C4-2B (cell line): ENCODE data around the gene LSMEM2.

Source experiments
- H3K27ac ChIP-seq: fragments of 450-650 bp; 2 replicates; pipeline ENCODE4 v1.5.1; 2017
- ZFX ChIP-seq: fragments of 450-650 bp; IDR thresholded peaks from 2 replicates; pipeline ENCODE4 v1.6.1; 2017
- TF ChIP-seq, protein P1 (sequence below): fragments of 450-650 bp; conservative IDR thresholded peaks from 2 replicates; pipeline ENCODE4 v1.5.1; 2017; ENCODE audit warnings: mild to moderate bottlenecking

Gene LSMEM2

DNA sequence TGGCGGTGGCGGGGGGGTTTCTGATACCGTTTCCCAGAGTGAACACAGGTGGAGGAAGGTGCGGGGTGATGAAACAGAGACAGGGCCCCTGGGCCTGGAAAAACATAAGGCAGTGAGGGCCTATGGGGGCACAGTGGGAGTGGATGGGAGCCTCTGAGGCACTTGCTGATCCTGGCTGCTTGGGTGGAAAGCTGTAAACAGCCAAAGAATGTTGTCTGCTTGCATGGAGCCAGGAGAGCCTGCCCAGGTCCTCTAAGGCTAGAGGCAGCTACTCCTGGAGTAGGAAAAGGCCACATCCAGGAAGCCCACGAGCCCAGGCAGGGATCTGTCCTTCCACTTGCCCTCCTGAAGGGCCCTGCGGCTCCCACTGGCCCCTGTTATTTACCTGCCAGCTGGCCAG is 12.9 kb upstream of the LSMEM2 start:
- H3K27ac ChIP-seq, result no peak overlapping the region
- TF ChIP-seq, protein P1, sequence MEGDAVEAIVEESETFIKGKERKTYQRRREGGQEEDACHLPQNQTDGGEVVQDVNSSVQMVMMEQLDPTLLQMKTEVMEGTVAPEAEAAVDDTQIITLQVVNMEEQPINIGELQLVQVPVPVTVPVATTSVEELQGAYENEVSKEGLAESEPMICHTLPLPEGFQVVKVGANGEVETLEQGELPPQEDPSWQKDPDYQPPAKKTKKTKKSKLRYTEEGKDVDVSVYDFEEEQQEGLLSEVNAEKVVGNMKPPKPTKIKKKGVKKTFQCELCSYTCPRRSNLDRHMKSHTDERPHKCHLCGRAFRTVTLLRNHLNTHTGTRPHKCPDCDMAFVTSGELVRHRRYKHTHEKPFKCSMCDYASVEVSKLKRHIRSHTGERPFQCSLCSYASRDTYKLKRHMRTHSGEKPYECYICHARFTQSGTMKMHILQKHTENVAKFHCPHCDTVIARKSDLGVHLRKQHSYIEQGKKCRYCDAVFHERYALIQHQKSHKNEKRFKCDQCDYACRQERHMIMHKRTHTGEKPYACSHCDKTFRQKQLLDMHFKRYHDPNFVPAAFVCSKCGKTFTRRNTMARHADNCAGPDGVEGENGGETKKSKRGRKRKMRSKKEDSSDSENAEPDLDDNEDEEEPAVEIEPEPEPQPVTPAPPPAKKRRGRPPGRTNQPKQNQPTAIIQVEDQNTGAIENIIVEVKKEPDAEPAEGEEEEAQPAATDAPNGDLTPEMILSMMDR, result no peak
- no peak for TF ChIP-seq ZFX

DNA sequence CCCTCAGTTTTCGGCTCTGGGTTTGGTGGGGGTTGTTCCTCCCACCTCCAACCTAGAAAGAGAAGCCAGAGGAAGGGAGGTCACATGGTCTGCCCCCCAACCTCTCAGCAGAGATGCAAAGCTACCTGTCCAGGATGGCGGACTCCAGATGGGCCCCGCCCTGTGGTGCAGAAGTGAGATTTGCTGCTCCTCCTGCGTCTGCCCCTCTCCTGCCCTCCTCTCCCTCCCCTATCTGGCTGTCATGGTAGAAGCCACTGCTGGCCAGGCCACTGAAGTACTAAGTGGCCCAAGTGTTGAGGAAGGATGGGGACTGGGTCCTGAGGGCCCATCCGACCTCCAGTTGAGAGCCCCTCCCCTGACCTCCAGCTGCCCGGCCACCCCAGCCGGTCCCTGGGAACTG is 12.1 kb upstream of the LSMEM2 start:
- H3K27ac ChIP-seq, result peak overlapping the region; percentile 18
- TF ChIP-seq ZFX, result no peak
- TF ChIP-seq, protein P1, result no peak

DNA sequence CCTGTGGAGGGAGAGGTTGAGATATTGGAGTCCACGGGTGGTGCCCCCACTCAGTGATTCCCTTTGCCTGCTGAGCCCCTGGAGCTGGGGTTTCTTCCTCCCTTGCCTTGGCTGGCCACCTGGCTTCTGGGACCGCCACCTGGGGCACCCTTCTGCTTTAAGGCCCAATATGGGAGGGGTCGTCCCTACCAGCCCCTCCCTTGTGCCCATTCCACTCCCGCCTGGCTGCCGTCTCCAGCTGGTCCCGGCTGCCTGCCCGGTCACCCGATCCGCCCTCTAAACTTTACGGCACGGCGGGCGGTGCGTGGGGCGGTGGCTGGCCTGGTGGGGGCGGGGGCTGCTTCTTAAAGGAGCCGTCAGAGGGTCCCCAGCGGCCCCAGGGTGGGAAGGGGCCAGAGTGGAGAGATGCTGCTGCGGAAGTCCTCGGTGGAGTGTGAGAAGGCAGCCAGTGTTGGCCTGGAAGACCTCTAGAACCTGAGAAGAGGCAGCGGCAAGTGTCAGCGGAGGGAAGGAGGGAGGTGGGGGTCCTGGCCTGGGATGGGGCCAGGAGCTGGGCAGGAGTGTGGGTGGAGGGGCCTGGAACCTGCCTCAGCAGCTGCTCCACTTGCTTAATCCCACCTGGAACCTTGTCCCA is 11.5 kb upstream of the LSMEM2 start:
- TF ChIP-seq, protein P1, result no peak
- TF ChIP-seq ZFX, result no peak
- H3K27ac ChIP-seq, result peak overlapping the region; percentile 18

DNA sequence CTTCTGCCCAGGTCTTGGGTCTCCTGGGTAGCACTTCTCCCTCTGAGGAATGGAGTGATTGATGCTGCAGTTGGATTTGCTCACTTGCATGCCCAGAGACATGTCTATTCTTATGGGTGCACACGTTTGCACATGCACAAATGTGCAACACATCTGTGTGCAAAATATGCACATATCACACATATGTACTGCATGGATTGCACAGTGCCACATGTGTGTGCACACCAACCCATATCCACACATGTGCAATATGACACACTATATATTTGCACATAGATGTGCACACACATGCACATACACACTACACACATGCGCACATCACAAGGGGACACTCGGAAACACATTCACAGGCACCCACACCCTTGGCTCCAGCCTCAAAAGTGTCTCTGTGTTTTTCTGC is 10.6 kb upstream of the LSMEM2 start:
- TF ChIP-seq ZFX, result no peak
- TF ChIP-seq, protein P1, result no peak
- no peak overlapping the region for H3K27ac ChIP-seq

DNA sequence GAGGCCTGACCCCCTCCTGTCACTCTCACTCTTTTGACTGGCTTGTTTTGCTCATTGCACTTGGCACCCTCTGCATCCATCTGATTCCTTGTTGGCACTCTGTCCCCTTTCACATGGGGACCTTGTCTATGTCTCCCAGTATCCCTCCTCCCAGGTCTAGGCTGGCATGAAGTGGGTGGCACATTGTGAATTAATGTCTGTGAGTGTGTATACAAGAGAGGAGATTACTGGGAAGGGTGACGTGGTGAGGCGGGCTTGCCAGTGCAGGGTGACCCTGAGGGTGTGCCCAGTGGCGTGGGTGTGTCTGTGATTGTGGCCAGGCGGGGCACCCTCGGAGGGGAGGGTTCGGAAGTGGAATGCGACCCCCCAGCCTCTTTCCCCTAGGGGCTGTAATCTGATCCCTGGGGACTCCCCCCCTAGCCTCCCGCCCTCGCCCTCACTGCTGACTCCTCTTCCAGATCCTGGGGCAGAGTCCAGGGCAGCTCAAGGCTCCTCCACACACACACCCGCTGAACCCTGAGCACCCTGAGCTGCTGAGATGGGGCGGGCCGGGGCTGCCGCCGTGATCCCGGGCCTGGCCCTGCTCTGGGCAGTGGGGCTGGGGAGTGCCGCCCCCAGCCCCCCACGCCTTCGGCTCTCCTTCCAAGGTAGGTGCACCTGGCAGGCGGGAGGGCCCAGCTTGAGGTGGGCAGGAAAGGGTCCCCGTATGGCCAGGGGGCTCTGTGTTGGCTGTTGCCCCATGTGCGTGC is 10.0 kb upstream of the LSMEM2 start, which contains the start of gene SEMA3B:
Gene SEMA3B, plus strand, starts transcription at position 445 of the 749 bp plus-strand sequence. Its CDS starts 94 bp downstream, at position 539.
- H3K27ac ChIP-seq, result peak within 1 kb of the TSS; percentile 41
- TF ChIP-seq, protein P1, result no peak
- no peak for TF ChIP-seq ZFX

DNA sequence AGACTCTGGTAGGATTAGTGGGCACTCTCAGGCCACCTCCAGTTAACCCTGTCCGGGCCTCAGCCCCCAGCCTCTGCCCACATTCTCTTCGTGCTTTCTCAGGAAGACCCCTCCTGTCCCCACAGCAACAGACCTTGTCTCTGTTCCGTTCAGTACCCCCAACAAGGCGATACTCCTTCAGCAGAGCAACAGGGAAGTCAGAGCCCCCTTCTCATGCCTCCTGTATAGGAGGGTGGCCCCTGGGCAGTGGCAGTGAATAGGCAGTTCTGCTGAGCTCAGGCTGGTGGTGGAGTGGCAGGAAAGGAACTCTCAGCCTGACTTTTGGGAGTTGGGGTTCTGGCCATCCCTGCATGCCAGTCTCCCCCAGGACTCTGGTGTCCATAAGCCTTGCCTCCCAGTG is 9.4 kb upstream of the LSMEM2 start:
- no peak for TF ChIP-seq ZFX
- TF ChIP-seq, protein P1, result no peak
- H3K27ac ChIP-seq, result peak overlapping the region; percentile 41; the same call in 1 of the 2 replicates

DNA sequence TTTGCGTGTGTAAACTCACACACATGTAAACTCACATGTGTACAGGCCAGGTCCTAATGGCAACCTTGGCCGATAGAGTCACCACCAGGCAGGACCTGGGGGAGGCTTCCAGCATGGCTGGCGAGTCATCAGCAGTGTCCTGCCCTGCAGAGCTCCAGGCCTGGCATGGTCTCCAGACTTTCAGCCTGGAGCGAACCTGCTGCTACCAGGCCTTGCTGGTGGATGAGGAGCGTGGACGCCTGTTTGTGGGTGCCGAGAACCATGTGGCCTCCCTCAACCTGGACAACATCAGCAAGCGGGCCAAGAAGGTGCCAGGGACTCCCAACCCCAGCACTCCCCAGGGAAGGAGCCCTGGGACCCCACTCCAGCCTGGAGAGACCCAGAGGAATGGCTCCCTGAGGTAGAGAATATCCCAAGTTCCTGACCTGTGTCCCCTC is 8.9 kb upstream of the LSMEM2 start:
- peak overlapping the region; percentile 41 for H3K27ac ChIP-seq
- TF ChIP-seq, protein P1, result no peak
- TF ChIP-seq ZFX, result no peak
